AG04450 (cell line): ENCODE results near the gene TTC23L. TPM values are rescaled to one million over a fixed set of nuclear protein-coding genes. Genes with fewer than 3 reads are reported as not detected.
A peak's percentile ranks its signal among the peaks of the same experiment; 100 is the strongest.

Experiments
- CTCF ChIA-PET: fragments of 300-600, 350-600 bp; formaldehyde crosslinking; extraction: SDS; loops from one replicate; lab custom pipeline; 2022; ENCODE audit warnings: antibody characterized with exemption, inconsistent platforms; lab: Charles Lee
- POLR2A ChIA-PET: fragments of 350-600 bp; formaldehyde crosslinking; extraction: SDS; loops from one replicate; lab custom pipeline; 2021; ENCODE audit warnings: antibody characterized with exemption, inconsistent platforms; lab: Yijun Ruan, JAX
- DNase-seq: peaks from one replicate; pipeline ENCODE4 v3.0.0-alpha.2; 2011; ENCODE audit warnings: low read depth, low spot score
- H3K27ac ChIP-seq: one replicate; pipeline ENCODE4 v1.5.1; 2012; ENCODE audit warnings: low read depth, low read length, control low read depth
- H3K27me3 ChIP-seq: one replicate; pipeline ENCODE4 v1.6.0; 2012; ENCODE audit warnings: low read length; ENCODE audit not compliant: control insufficient read depth, insufficient read depth
- H3K4me3 ChIP-seq: 2 replicates; pipeline ENCODE4 v1.5.1; 2011; ENCODE audit warnings: mild to moderate bottlenecking, low read depth, low read length, control low read depth
- H3K9me3 ChIP-seq: 2 replicates; pipeline ENCODE4 v1.5.1; 2012; ENCODE audit warnings: low read length; ENCODE audit not compliant: control insufficient read depth, insufficient read depth
- polyA minus RNA-seq: library from RNA; depleted of rRNA, polyadenylated mRNA; stranded (reverse); fragments of >200 nt; gene quantifications from 2 replicates; pipeline ENCODE4 v1.2.3, GENCODE V29; 2011; rRNA and poly(A)+ RNA removed
- polyA plus RNA-seq: library from polyadenylated mRNA; depleted of rRNA; stranded (reverse); fragments of >200 nt; gene quantifications from 2 replicates; pipeline ENCODE4 v1.2.3, GENCODE V29; 2011; rRNA removed
- TF ChIP-seq, protein P1 (sequence below): IDR thresholded peaks from 2 replicates; pipeline ENCODE4 v1.5.1; 2011; ENCODE audit warnings: low read depth, low read length, control low read depth, inconsistent platforms

TTC23L gene, protein sequence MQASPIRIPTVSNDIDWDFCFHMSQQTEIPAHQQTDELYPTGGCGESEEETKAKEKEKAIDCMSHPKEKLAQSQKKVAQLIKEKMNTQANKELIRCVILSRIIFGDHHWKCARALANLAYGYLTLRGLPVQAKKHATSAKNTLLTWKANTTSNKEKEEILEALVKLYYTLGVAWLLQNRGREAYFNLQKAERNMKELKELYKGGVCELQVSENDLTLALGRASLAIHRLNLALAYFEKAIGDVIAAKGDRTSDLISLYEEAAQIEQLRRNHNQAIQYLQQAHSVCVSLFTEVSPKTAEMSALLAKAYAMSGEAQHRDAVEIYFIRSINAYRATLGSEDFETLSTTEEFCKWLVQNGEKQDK
- polyA plus RNA-seq (0.16 and 0.21 TPM in 2 replicates), polyA minus RNA-seq (not detected in 2 replicates)

DNA sequence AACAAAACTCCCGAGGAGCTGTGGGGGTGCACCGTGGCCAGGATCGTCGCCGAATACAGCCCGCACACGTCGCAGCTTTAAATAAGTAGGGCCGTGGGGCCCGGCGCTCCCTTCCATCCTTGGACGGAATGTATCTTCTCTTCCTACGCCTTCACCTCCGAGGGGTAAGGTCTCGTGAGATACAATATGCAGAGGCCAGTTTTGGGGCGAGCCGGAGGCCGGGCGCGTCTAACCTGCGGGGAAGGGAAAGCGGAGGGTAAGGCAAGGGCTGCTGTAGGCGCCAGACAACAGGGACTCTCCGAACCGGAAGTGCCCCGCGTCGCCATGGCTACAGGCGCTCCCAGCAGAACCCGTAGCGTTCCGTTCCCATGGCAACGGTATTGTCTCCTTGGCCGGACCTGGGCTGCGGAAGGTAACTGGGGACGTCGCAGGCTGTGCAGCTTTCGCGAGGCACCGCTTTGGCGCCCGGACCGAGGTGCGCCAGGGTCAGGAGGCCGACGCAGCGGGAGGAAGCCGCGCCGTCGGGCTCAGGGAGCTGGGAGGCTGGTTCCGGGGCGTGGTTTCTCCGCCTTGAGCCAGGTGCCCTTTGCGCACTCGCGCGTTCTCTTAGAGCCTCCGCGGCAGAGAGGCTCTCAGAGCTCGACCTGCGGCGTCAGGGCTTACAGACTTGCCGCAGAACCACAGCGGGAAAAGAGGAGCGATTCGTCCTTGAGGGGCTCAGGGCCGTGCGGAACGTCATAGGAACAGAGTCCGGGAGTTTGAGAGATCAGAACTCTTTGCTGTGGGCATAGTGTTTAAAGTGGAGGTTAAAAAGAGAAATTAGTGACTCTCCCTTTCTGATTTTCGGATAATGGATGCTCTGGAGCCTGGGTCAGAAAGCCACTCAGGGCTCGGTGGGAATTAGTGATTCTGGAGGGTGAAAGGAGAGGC, at the start of gene TTC23L:
TSS of gene TTC23L (plus strand) at position 380 of the 930 bp plus-strand sequence. CDS start 1,508 bp downstream, outside the sequence.
- DNase-seq = peak; percentile 37
- POLR2A ChIA-PET = interaction anchor here (0.5 to 0.7 kb wide), 3 partner anchors 65 to 235 kb away, joined by 3 to 4 read pairs (median 4); no protein-coding TSS in a partner anchor
- Histone ChIP-seq H3K4me3 (peak within 1 kb of the TSS; percentile 82), H3K27me3 (no peaks in the 10 kb centered on the region), H3K9me3 (no peaks in the 10 kb centered on the region; the same call in 1 of the 2 replicates), H3K27ac (no peak within 1 kb of the TSS)
- CTCF ChIA-PET = interaction anchor here (0.9 to 2.0 kb wide), 4 partner anchors 11 to 353 kb away, joined by 3 to 6 read pairs (median 4); no protein-coding TSS in a partner anchor
- TF ChIP-seq, protein P1, sequence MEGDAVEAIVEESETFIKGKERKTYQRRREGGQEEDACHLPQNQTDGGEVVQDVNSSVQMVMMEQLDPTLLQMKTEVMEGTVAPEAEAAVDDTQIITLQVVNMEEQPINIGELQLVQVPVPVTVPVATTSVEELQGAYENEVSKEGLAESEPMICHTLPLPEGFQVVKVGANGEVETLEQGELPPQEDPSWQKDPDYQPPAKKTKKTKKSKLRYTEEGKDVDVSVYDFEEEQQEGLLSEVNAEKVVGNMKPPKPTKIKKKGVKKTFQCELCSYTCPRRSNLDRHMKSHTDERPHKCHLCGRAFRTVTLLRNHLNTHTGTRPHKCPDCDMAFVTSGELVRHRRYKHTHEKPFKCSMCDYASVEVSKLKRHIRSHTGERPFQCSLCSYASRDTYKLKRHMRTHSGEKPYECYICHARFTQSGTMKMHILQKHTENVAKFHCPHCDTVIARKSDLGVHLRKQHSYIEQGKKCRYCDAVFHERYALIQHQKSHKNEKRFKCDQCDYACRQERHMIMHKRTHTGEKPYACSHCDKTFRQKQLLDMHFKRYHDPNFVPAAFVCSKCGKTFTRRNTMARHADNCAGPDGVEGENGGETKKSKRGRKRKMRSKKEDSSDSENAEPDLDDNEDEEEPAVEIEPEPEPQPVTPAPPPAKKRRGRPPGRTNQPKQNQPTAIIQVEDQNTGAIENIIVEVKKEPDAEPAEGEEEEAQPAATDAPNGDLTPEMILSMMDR = no peak

DNA sequence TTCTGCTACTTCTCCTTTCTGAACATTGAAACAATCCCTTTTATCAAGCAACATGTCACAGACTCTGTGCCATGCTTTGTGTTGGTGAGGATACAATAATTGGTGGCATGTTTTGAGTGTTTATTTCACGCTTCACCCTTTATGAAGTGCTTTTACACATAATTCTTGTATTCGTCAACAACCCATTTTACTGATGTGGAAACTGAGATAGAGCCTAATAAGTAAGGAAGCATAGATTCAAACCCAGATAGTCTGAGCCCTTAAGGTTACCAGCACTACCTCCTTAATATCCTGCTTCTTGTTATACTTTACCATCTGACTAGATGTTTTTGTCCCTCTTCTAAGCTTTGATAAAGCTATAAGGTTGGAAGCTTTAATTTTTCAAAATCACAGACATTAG, 49.3 kb upstream of the TTC23L start:
- H3K27me3 ChIP-seq = no peaks in the 10 kb centered on the region
- TF ChIP-seq, protein P1 = no peak
- no peak for DNase-seq
- H3K4me3 ChIP-seq = no peak overlapping the region
- ChIA-PET CTCF (interaction anchor here (1.2 kb wide), 1 partner anchor 303 kb away, joined by 3 read pairs; no protein-coding TSS in a partner anchor), POLR2A (no interaction called here)
- H3K9me3 ChIP-seq = peaks cover 13% of the 10 kb centered on the region
- no peak overlapping the region for H3K27ac ChIP-seq

DNA sequence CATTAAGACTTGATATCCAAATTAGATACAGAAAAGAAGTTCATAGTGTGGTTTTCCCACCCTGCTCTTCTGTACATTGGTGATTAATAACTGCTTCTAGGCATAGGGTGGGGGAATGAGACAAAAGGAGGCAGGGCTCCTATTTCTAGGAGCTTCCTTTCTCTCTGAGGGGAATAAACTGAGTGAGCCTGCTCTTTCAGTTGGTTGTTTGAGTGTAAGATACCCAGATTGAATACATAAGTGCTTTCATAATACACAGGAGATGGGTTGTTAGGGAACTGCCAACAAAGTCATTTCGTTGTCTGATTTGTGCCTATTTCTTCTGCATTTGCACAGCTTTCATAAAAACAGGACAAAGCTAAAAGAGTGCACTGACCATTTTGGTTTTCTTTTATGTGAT, 48.9 kb upstream of the TTC23L start:
- Histone ChIP-seq H3K9me3 (peaks cover 13% of the 10 kb centered on the region), H3K27ac (no peak overlapping the region), H3K4me3 (no peak overlapping the region), H3K27me3 (no peaks in the 10 kb centered on the region)
- DNase-seq = no peak
- POLR2A ChIA-PET = no interaction called here
- CTCF ChIA-PET = interaction anchor here (1.2 kb wide), 1 partner anchor 304 kb away, joined by 3 read pairs; no protein-coding TSS in a partner anchor
- TF ChIP-seq, protein P1 = no peak

DNA sequence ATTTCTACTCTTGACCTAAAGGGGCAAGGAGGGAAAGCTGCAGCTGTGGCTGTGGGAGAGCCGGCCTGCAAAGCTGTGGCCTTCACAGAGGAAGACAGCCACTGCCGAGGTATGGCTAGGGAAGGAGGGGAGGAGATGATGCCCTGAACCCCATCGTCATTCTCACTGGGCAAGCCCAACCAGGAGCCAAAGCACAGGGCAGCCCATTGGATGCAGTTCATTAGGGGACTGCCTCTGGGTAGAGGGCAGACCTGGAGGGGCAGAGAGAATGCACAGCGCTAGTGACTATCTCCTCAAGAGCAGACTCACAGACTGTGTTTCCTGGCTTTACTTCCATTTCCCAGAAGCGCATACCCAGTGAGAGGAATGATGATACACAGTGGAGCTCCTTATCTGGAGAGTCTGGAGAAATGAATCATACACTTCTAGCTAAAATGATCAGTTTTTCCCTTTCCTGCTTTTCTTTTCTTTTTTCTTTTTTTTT, 47.2 kb upstream of the TTC23L start:
- POLR2A ChIA-PET = interaction anchor here (0.6 to 0.7 kb wide), 2 partner anchors 21 to 286 kb away, joined by 3 to 4 read pairs; no protein-coding TSS in a partner anchor

More for the DNA sequence above, 47.2 kb upstream of the TTC23L start:
- Histone ChIP-seq H3K27me3 (no peaks in the 10 kb centered on the region), H3K27ac (peak overlapping the region; percentile 47), H3K9me3 (peaks cover 2% of the 10 kb centered on the region; the same call in 1 of the 2 replicates), H3K4me3 (no peak overlapping the region)
- no peak for DNase-seq
- TF ChIP-seq, protein P1 = no peak
- CTCF ChIA-PET = no interaction called here
